H1 (cell line): ENCODE data around the gene BCAR1. TPM values are rescaled to one million over a fixed set of nuclear protein-coding genes. Genes with fewer than 3 reads are reported as not detected.

Experiments used
- BCL11A ChIP-seq, 2 experiments: IDR thresholded peaks; one replicate each; pipeline ENCODE4 v1.6.1; 2011; ENCODE audit warnings: low read depth in 2 of 2, low read length in 2 of 2, mild to moderate bottlenecking in 2 of 2
- JUND ChIP-seq: IDR thresholded peaks from 2 replicates; pipeline ENCODE4 v1.6.1; 2011; ENCODE audit warnings: mild to moderate bottlenecking, improper control_type of control experiment, low read length
- KDM4A ChIP-seq: IDR thresholded peaks from one replicate; pipeline ENCODE4 v1.7.1; 2012; ENCODE audit warnings: low read depth, mild to moderate bottlenecking, moderate library complexity, low read length, inconsistent platforms; ENCODE audit not compliant: severe bottlenecking
- SIN3A ChIP-seq, 2 experiments: IDR thresholded peaks in 1 of 2; conservative IDR thresholded peaks in 1 of 2; 2 replicates each; pipeline ENCODE4 v1.6.1; 2011 to 2012; ENCODE audit warnings: low read length in 2 of 2, improper control_type of control experiment in 1 of 2, low read depth in 1 of 2, mild to moderate bottlenecking in 1 of 2
- polyA plus RNA-seq, 7 experiments: library from polyadenylated mRNA; depleted of rRNA in 3 of 7; stranded (reverse) in 5 of 7; unstranded in 2 of 7; fragments of >200 nt in 5 of 7; fragments of 200-250 nt in 2 of 7; gene quantifications; 1 replicate in 5 of 7; 2 replicates in 1 of 7; 4 replicates in 1 of 7; pipeline versions ENCODE4 v1.2.1 to v1.2.3, GENCODE V29; 2011 to 2013; ENCODE audit warnings: missing spikeins in 2 of 7, mixed read lengths in 2 of 7
- total RNA-seq: library from RNA; stranded (reverse); fragmentation: NEBNext Ultra II Directional; extraction: Animal tissue kit (Norgen Biotek cat#: 25700); gene quantifications from 2 replicates; pipeline ENCODE4 v1.2.1, GENCODE V29; 2021
- TF ChIP-seq, protein P1 (sequence below): fragments of 300-600 bp; sonication (generic); IDR thresholded peaks from 2 replicates; pipeline ENCODE4 v1.7.1; 2012; ENCODE audit warnings: low read length, moderate library complexity, mild to moderate bottlenecking, inconsistent platforms; ENCODE audit not compliant: insufficient replicate concordance

The BCAR1 gene
- total and polyA plus RNA-seq, 2 of the 8 experiments (the other 6 are each of a cell fraction or from before 2014, with no cell fraction given) = 59.8 to 105 TPM

DNA sequence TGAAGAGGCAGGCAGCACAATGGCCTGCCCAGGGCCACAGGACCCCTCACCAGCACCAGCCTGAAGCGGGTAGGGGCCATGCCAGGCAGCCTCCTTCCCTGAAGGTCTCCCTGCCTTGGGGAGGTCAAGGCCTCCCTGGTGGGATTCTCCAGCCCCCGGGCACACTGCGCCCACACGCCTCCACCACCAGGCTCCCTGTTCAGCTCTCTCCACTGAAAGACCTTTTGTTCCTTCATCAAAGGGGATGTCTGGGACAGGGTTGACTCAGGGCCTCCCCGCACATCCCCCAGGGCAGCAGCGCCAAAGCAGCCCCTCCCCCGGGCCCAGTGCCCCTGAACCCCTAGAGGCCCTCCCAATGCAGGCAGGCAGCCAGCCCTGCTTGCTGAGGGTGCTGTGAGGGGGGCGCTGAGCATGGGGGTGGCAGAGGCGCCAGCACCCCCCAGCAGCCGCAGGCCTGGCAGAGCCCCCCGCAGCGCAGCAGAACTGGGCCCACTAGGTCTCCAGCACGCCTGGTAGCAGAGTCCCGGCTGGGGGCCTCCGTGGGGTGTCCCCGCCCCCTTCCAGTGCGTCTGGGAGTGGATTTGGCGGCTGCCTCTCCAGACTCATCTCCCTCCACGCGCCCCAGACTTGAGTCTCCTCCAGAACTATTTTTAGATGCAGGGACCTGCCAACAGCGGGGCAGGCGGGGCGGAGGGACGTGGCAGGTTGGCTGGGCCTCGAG is 13.1 kb downstream of the BCAR1 start (continued):
- TF ChIP-seq, protein P1, sequence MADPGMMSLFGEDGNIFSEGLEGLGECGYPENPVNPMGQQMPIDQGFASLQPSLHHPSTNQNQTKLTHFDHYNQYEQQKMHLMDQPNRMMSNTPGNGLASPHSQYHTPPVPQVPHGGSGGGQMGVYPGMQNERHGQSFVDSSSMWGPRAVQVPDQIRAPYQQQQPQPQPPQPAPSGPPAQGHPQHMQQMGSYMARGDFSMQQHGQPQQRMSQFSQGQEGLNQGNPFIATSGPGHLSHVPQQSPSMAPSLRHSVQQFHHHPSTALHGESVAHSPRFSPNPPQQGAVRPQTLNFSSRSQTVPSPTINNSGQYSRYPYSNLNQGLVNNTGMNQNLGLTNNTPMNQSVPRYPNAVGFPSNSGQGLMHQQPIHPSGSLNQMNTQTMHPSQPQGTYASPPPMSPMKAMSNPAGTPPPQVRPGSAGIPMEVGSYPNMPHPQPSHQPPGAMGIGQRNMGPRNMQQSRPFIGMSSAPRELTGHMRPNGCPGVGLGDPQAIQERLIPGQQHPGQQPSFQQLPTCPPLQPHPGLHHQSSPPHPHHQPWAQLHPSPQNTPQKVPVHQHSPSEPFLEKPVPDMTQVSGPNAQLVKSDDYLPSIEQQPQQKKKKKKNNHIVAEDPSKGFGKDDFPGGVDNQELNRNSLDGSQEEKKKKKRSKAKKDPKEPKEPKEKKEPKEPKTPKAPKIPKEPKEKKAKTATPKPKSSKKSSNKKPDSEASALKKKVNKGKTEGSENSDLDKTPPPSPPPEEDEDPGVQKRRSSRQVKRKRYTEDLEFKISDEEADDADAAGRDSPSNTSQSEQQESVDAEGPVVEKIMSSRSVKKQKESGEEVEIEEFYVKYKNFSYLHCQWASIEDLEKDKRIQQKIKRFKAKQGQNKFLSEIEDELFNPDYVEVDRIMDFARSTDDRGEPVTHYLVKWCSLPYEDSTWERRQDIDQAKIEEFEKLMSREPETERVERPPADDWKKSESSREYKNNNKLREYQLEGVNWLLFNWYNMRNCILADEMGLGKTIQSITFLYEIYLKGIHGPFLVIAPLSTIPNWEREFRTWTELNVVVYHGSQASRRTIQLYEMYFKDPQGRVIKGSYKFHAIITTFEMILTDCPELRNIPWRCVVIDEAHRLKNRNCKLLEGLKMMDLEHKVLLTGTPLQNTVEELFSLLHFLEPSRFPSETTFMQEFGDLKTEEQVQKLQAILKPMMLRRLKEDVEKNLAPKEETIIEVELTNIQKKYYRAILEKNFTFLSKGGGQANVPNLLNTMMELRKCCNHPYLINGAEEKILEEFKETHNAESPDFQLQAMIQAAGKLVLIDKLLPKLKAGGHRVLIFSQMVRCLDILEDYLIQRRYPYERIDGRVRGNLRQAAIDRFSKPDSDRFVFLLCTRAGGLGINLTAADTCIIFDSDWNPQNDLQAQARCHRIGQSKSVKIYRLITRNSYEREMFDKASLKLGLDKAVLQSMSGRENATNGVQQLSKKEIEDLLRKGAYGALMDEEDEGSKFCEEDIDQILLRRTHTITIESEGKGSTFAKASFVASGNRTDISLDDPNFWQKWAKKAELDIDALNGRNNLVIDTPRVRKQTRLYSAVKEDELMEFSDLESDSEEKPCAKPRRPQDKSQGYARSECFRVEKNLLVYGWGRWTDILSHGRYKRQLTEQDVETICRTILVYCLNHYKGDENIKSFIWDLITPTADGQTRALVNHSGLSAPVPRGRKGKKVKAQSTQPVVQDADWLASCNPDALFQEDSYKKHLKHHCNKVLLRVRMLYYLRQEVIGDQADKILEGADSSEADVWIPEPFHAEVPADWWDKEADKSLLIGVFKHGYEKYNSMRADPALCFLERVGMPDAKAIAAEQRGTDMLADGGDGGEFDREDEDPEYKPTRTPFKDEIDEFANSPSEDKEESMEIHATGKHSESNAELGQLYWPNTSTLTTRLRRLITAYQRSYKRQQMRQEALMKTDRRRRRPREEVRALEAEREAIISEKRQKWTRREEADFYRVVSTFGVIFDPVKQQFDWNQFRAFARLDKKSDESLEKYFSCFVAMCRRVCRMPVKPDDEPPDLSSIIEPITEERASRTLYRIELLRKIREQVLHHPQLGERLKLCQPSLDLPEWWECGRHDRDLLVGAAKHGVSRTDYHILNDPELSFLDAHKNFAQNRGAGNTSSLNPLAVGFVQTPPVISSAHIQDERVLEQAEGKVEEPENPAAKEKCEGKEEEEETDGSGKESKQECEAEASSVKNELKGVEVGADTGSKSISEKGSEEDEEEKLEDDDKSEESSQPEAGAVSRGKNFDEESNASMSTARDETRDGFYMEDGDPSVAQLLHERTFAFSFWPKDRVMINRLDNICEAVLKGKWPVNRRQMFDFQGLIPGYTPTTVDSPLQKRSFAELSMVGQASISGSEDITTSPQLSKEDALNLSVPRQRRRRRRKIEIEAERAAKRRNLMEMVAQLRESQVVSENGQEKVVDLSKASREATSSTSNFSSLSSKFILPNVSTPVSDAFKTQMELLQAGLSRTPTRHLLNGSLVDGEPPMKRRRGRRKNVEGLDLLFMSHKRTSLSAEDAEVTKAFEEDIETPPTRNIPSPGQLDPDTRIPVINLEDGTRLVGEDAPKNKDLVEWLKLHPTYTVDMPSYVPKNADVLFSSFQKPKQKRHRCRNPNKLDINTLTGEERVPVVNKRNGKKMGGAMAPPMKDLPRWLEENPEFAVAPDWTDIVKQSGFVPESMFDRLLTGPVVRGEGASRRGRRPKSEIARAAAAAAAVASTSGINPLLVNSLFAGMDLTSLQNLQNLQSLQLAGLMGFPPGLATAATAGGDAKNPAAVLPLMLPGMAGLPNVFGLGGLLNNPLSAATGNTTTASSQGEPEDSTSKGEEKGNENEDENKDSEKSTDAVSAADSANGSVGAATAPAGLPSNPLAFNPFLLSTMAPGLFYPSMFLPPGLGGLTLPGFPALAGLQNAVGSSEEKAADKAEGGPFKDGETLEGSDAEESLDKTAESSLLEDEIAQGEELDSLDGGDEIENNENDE = no peak
- TF ChIP-seq JUND (no peak), SIN3A (conservative IDR thresholded peaks at IDR 0.05 in 1 of 2, IDR thresholded peaks at IDR 0.05 in 1 of 2; ENCODE audit: low read depth in 1 of 2, low read length in 2 of 2) (no peak), KDM4A (no peak), BCL11A (IDR thresholded peaks at IDR 0.05; ENCODE audit: low read depth in 2 of 2, low read length in 2 of 2) (no peak)
